Breast epithelium (tissue), 3 donors: Measurements from ENCODE around the gene SMIM5.

Experiments
- POLR2A ChIP-seq: fragments of 450-650 bp; IDR thresholded peaks from one replicate; pipeline ENCODE4 v1.6.1; 2016; ENCODE audit warnings: antibody characterized with exemption, mild to moderate bottlenecking, moderate library complexity
- POLR2AphosphoS5 ChIP-seq, 3 donors: sonication (generic); formaldehyde crosslinking; IDR thresholded peaks; one replicate each; pipeline ENCODE4 v1.6.1; 2017; ENCODE audit warnings: antibody characterized with exemption in 3 of 3
- TF ChIP-seq, protein P1 (sequence below), 3 donors: fragments of 450-650 bp; IDR thresholded peaks; one replicate each; pipeline ENCODE4 v1.5.1; 2016 to 2017; ENCODE audit warnings: antibody characterized with exemption in 3 of 3, mild to moderate bottlenecking in 3 of 3, moderate library complexity in 3 of 3

DNA sequence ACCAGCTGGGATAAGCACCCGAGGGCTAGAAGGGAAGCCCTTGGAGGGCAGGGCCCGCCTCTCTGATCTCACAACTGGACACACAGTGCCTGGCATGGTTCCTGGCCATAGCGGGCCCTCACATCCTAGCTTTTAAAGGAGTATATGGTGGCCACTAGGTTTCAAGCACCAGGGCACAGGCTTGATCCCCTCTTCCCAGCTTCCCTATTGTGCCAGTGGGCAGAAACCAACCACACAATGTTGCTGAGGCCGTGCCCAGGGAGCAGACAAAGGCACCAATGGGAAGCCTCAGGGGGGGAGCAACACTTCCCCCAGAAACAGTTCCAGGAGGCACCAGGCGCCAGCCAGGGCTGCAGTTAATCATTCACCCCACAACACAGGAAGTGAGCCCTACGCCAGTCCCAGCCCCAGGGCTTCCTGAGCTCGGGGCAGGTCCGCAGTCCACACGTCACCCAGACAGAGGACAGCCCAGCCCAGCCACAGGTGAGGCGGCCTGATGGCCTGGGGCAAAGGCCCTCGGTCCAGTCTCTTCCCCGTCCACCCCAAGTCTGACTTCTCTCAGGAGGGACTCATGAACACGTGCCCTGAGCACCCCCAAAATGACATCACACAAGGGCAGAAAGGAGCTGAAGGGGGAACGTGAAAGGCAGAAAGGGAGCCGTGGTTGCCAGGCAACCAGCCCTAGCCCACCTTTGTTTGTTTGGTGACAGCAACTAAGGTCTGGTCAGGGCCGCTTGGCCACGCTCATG is 12.8 kb downstream of the SMIM5 start:
- TF ChIP-seq, protein P1, sequence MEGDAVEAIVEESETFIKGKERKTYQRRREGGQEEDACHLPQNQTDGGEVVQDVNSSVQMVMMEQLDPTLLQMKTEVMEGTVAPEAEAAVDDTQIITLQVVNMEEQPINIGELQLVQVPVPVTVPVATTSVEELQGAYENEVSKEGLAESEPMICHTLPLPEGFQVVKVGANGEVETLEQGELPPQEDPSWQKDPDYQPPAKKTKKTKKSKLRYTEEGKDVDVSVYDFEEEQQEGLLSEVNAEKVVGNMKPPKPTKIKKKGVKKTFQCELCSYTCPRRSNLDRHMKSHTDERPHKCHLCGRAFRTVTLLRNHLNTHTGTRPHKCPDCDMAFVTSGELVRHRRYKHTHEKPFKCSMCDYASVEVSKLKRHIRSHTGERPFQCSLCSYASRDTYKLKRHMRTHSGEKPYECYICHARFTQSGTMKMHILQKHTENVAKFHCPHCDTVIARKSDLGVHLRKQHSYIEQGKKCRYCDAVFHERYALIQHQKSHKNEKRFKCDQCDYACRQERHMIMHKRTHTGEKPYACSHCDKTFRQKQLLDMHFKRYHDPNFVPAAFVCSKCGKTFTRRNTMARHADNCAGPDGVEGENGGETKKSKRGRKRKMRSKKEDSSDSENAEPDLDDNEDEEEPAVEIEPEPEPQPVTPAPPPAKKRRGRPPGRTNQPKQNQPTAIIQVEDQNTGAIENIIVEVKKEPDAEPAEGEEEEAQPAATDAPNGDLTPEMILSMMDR (IDR thresholded peaks at IDR 0.05), result no peak
- TF ChIP-seq POLR2A, result no peak
- TF ChIP-seq POLR2AphosphoS5 (IDR thresholded peaks at IDR 0.05), result no peak
